HG03097 (cell line): ENCODE measurements around the gene CCDC60.
"Not testable (repeated sequence)": the region's sequence is repeated elsewhere in the genome, so short reads cannot be mapped to it uniquely, and the experiment has no call there.

Experiments used
- ATAC-seq: cut with Tn5 transposase; IDR thresholded peaks from one replicate; pipeline ENCODE4 v1.9.1; 2021; ENCODE audit not compliant: unreplicated experiment, low FRiP score

The CCDC60 gene

DNA sequence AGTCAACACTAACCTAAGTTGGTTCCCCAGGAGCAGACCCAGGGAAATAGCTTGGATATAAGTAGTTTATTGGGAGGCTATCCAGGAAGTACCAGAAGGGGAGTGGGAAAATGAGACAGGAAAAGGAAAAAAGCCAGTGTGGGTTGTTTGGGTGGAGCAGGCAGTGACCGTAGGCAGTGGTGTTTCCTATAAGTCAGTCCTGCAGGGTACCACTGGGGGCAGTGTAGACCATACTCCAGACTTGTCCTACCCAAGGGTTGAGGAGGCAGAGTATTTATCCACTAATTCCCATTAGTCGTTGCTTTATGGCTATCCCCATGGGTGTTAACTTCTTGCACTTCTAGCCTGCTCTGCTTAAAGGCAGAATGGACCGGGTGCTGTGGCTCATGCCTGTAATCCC, 6.4 kb upstream of the CCDC60 start:
- ATAC-seq, result no peak

DNA sequence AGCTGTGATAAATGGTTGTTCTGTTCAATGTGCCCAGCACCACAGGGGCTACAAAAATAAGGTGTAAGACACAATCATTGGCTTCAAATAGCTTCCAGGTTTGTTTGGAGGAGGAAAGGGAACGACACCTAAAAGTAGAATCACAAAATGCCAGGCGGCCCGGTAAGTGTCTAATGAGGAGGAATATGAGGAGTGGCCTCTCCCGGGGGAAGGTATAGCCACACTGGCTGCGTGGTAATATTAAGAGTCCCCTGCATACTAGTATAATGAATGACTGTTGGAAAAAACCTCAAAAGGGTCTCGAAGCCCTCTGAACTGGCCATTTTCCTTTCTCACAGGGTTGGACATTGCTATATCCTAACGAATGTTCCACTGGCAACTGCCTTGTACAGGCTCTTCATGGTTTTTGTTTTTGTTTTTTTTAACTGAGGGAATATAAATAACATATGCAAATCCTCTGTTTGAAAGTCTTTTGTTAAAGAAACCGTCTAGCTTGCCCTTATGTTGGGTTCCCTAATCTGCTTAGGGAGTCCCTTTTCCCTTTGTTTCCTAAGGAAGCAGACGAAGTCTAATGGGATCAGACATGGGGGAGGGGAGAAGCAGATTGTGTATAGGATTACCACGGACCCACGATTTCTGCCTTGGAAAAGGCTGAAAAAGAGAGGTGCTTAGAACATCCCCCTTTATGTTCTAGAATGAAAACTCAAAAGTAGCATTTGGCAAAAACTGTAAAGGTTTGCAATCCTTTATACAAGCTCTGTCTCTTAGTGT, 4.2 kb downstream of the CCDC60 start:
- ATAC-seq, result no peak

DNA sequence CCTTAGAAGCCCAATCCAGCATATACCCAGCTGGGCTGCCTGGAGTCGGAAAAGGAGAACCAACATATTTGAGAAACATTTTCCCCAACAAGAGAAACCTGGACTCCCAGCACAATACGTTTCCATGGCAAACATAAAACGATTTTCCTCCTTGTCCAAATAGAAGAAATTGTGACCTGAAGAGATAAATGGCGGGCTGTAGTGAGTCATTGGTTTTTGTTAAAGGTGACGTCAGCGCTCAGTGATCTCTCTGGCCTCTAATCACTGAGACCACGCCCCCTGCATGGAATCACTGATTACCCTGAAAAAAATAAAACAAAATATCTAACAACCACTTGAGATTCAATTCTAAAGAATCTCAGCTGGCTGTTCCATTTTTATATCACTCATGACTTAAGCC, 6.0 kb downstream of the CCDC60 start:
- ATAC-seq, result no peak

DNA sequence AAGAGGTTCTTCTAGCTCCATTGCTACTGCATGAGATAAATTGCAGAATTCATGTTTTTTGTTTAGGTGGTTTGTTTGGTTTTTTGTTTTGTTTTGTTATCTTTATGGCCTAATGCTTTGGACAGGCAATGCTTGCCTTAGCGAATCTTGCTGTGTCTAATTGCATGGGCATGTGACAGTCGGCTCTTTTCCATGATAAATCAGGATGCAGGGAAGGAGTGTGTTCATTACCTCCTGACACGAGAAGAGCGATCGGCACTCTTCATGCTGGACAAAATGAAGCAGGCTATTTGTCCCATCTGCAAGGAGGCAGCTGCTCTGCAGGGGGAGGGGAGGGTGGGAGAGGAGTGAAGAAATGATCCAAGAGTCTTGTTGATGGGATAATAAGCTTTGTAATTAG, 6.5 kb downstream of the CCDC60 start:
- no peak for ATAC-seq

DNA sequence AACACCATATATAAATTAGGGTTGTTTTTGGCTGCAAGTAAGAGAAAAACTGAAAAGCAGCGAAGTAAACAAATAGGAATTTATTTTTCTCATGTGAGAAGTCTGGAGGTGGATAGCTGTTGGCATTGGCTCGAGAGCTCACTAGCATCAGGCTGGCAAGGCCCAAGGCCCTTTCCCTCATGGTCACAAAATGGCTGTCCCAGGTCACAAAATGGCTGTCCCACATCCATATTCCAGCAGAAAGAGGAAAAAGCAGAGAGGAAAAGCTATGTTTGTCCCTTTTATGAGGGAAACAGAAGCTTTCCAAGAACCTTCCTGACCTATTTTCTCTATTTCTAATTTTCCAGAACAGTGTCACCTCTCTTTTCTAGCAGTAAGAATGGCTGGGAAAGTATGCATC, 7.5 kb downstream of the CCDC60 start:
- ATAC-seq, result no peak

DNA sequence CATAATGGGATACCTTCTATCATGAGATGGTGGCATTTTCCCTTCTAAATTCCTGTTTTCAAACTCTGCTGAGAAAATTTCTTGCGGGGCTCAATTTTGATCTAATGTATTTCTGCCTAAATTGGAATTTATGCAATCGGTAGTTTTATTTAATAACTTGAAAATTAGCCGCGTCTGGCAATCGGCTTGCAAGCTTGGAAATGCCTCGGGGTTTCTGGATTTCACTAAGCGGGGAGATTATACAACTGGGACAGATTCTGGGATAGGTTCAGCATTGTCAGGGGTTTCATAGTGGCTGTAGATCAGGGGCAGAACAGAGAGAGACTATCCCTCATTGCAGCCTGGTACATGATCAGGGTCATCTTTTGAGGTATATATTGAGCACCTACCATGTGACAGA, 8.6 kb downstream of the CCDC60 start:
- no peak for ATAC-seq

DNA sequence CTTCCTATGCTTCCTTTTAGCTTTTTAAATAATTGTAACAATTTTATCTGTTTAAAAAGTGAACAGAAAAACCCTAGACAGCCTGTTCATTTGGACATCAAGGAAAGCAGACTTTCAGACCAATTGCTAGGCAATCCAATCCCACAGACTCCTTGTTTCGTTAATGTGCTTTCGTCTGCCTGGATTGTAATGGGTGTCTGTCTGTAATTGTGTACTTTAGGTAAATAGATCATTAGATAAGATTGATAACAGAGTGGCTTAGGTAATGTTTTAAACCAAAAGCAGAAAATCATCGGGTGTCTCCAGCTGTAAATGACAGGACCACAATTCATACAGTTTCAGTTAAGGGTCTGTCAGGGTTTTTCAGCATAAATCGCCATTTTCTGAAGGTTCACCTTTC, 19.6 kb downstream of the CCDC60 start:
- ATAC-seq, result no peak

DNA sequence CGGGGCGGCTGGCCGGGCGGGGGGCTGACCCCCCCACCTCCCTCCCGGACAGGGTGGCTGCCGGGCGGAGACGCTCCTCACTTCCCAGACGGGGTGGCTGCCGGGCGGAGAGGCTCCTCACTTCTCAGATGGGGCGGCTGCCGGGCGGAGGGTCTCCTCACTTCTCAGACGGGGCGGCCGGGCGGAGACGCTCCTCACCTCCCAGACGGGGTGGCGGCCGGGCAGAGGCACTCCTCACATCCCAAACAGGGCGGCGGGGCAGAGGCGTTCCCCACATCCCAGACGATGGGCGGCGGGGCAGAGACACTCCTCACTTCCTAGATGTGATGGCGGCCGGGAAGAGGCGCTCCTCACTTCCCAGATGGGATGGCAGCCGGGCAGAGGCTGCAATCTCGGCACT, 25.8 kb downstream of the CCDC60 start:
- ATAC-seq, result not testable (repeated sequence)

DNA sequence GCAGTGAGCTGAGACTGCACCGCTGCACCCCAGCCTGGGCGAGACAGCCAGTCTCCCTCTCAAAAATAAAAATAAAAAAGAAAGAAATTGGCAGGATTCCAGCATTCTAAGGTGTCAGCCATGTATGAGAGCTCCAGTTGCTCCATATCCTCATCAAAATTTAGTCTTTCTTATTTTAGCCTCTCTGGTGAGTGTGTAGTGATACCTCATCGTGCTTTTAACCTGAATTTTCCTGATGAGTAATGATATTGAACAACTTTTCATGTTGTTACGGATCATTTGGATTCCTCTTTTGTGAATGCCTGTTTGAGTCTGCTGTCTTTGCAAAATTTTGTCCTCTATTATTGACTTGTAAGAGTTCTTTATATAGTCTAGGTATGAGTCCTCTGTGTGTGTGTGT, 28.5 kb downstream of the CCDC60 start:
- ATAC-seq, result no peak

DNA sequence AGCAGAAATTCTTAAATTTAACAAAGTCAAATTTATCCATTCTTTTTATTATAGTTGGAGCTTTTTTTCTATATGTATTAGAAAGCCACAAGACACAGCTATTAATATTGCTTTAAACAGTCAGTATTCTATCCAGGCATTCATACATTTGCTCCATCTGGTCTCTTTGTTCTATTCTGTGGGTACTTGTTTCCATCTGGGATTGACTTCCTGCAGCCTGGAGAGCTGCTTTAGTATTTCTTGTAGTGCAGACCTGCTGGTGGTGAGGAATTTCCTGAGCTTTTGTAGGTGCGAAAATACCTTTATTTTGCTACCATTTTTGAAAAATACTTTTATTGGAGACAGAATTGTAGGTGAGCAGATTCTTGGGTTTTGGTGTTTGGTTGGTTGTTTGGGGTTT, 29.0 kb downstream of the CCDC60 start:
- no peak for ATAC-seq

DNA sequence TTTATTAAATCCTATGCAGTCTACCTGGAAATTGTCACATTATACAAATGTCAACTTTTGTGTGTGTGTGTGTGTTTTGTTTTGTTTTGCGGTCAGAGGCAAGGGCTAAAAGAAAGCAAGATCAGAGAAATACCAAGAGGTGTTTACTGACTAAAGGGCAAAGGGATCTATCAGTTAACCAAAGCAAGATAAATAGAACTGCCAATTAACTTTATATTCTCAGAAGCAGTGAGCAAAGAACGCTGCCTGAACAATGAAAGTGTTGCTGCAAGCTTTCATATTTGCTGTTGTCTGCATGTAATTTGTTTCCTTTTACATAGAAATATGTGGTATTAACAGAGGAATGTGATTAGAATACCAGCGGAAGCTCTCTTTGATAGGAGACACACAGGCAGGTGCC, 30.9 kb downstream of the CCDC60 start:
- no peak for ATAC-seq

DNA sequence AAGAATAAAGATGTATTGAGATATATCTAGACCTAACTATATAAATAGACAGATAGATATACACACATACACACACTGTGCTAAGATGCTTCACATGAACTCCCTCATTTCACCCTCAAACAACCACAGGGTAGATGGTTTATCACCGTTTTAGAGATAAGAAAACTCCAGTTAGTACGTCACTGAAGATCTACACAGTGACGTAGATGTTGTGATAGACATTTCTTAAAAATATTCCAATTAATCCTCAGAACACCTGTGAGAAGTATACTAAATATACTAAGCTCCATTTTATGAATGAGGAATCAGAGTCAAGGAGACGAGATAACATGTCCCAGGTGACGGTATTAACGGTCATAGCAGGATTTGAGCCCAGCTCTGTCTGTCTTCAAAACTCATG, 31.5 kb downstream of the CCDC60 start:
- ATAC-seq, result no peak

DNA sequence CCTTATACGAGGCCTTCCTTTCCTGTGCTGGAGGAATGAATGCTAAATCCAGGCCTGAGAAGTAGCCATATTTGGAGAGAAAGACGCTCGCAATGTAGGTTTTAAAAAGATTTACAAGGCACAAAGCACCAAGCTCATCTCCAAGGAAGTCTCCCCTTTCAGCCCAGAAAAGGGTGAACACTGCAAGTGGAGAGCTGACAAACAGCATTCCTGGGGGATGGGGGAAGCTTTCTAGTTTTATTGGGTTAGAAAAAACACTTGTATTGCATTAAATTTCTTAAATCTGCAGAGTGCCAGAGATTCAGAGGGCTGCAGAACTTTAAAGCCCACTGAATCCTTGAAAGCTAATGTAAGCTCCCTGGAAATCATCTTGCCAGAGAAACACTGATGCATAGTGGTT, 34.6 kb downstream of the CCDC60 start:
- no peak for ATAC-seq

DNA sequence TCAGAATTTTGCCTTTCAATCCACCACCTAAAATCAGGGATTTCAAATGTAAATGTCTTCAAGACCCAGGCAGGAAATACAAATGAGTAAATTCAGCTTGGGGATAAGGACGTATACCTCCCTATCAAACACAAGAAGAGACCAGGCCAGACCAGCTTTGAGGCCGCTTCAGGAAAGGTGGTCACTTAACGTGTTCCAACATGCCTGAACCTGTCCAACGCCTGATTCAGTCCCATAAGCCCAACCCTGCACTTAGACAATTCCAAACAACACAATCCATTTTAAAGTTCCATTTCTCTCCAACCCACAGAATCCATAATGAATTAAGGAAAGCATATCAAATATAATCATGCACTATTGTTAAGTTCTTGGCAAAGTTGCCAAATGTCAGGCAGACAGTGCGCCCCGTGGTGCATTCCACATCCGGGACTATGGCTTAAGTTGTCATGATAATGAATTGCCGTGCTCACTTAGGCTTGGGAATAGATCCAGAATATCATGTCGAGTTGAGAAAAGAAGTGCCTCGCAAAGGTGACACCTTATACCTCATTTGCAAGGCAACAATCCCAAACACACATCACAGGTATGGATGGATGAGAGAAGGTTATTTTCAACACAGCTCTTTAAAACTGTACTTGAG, 35.5 kb downstream of the CCDC60 start:
- no peak for ATAC-seq

DNA sequence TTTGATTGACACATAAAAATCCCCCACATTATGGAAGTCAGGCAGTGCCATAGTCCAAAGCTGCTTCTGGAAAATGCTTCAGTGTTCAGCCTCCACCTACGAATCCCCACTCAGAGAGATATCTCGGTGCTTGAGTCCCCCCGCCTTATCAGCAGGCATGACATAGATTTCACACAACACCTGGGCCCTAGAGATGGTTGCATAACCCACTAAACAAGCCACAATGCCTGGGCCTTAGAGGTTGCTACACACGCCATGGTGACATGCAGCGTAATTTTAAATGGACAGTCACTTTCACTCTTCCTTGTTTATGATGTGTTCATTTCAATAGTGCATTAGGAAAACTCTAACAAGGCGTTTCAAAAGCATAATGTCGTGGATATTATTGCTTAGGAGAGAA, 38.0 kb downstream of the CCDC60 start:
- ATAC-seq, result no peak

DNA sequence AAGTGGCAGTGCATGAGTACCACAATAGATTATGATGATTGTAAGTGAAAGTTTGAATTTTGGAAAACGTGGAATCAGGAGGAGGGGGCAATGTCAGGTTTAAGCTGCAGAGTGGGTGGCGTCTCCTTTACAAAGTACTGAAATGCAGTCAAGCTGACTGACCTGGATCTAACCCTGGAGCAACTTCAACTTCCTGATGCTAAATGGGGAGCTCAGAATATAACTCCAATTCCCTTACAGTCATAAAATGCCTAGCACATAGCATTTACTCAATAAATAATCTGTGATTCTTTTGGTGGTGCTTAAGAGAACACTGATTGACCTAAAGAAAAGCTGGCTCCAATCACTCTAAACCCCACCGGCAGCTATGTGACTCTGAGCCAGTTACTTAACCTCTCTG, 38.5 kb downstream of the CCDC60 start:
- no peak for ATAC-seq

DNA sequence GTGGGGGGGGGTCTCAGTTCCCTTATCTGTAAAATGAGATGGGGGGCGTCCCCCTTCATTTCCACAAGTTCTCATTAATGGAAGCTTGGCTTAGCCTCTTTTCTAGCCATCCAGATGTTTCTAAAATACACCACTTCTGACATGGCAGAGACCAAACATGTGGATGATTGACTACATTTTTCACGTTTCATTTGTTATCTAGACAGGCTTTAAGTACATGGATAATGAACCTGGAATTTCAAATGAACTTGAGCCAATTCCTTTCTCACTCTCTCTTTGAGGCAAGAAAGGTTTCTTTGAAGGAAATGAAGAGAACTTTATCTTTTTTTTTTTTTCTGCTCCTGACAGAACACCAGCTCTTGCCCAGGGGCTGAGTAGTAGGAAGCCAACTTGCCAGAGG, 39.1 kb downstream of the CCDC60 start:
- no peak for ATAC-seq

DNA sequence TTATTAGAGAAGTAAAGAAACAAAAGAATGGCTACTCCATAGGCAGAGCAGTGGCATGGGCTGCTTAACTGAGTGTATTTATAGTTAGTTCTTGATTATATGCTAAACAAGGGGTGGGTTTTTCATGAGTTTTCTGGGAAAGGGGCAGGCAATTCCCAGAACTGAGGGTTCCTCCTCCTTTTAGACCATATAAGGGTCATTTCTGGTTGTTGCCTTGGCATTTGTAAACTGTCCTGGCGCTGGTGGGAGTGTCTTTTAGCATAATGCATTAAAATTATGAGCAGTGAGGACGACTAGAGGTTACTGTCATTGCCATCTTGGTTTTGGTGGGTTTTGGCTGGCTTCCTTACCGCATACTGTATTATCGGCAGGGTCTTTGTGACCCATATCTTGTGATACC, 40.1 kb downstream of the CCDC60 start:
- ATAC-seq, result no peak

DNA sequence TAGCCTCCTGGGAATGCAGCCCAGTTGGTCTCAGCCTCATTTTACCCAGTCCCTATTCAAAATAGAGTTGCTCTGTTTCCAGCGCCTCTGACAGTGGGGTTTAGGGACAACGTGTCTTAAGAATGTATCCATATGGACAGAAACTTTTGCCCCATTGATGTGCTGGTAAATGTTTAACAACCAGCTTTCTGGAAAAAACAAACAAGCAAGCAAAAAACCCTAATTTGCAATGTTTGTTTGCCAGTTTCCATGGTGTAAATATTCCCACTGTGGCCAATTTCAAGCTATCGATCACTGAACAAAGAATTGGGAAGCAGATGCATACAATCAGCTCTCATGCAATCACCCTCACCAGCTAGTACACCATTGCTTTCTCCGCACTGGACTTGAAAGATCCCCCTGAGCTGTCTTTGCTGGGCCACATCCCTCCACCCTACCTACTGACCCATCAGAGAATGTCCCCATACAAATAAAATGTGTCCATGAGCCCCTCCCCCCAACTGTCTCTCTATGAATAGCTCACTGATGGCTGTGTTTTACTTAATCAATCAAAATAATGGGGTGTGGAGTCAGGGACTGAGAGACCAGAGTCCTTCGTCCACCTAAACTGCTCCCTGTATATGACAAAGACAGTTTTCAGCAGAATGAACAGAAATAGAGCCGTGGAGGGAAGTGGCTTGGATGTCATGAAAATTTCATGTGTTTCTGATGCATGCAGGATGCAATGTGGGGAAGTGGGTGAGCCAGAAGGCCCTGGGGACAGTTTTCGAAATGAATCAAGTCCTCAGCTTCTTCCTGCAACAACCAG, 40.8 kb downstream of the CCDC60 start:
- no peak for ATAC-seq

DNA sequence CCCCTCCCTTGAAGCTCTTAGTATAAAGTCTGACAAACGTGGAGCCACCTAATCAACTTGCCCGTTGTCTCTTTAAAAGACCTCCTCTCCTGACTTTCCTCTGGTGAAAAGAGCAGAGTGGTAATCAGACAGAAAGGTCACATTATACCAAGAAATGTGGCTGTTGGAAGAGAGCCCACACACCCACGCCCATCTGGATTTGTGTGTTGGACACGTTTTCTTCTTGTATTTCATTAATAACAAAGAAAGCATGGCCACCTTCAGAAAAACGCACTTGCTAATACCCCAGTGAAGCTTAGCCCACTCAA, 41.3 kb downstream of the CCDC60 start:
- no peak for ATAC-seq

DNA sequence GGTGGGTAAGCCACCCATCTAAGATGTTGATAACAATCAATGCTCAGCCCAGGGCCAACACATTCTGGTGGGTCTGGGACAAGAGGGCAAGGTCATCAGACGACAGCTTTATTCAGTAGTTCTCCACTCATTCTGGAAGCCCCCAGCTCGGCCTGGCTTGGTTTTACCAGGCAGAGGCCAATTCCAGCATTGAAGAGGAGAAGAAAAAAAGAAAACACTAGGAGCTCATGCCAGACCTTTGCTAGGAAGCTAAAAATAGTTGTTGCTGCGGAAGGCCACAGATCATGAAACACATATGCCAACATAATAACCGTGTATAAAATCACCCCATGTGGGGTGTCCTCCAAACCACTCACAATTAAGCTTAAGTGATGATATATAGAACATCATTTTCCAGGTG, 44.4 kb downstream of the CCDC60 start:
- no peak for ATAC-seq
